K562 (cell line): ENCODE results near the gene MINDY3. TPM values are rescaled to one million over a fixed set of nuclear protein-coding genes. Genes with fewer than 3 reads are reported as not detected.

Source experiments
- ATAC-seq: fragments of 200-7000 bp; cut with Tn5 transposase; 3 replicates; pipeline ENCODE4 v1.9.1; 2020; ENCODE audit warnings: moderate library complexity
- BruUV-seq: library from RNA; stranded (reverse); fragments of 400-500 nt; replicated peaks from 2 replicates; lab custom pipeline; 2021; lab: Mats Ljungman, UMichigan
- CTCF ChIA-PET: fragments of 300-600 bp; formaldehyde crosslinking; extraction: SDS; loops from one replicate; lab custom pipeline; 2021; ENCODE audit warnings: low intra/inter-chr PET ratio; lab: Yijun Ruan, JAX
- POLR2A ChIA-PET: fragments of 300-600, 350-650 bp; sonication (Branson Sonifier 250); formaldehyde crosslinking; extraction: SDS; loops from one replicate; lab custom pipeline; 2021; ENCODE audit warnings: antibody characterized with exemption, inconsistent platforms; lab: Yijun Ruan, JAX
- DNase-seq, 4 experiments: peaks; one replicate each; pipeline versions ENCODE4 v3.0.0 to v3.0.0-alpha.2; 2011 to 2018; ENCODE audit warnings: low spot score in 3 of 4, mixed read lengths in 3 of 4; ENCODE audit errors: extremely low read depth in 1 of 4
- FAIRE-seq: peaks from 2 replicates; lab custom pipeline; 2011; peaks lifted over from hg19 to GRCh38; lab: Jason Lieb, UNC
- H2AFZ ChIP-seq: 2 replicates; pipeline ENCODE4 v1.6.0; 2011; ENCODE audit warnings: low read depth, low read length, control low read depth, inconsistent platforms
- H3K27ac ChIP-seq: fragments of 200-600 bp; 3 replicates; pipeline ENCODE4 v1.8.0; 2011; ENCODE audit warnings: low read depth, mild to moderate bottlenecking, control low read depth, inconsistent platforms, low read length, moderate library complexity, mixed read lengths; ENCODE audit errors: extremely low read depth
- H3K27me3 ChIP-seq, 2 experiments: fragments of 300-600 bp in 1 of 2; 2 replicates in 1 of 2; 3 replicates in 1 of 2; pipeline versions ENCODE4 v1.6.0 to v1.8.0; 2011; ENCODE audit warnings: inconsistent platforms in 2 of 2, low read length in 2 of 2, mild to moderate bottlenecking in 1 of 2, mixed read lengths in 1 of 2, moderate library complexity in 1 of 2; ENCODE audit not compliant: control insufficient read depth in 2 of 2, insufficient read depth in 2 of 2
- H3K36me3 ChIP-seq: fragments of 300-600 bp; 3 replicates; pipeline ENCODE4 v1.8.0; 2011; ENCODE audit warnings: mild to moderate bottlenecking, low read length, inconsistent platforms; ENCODE audit not compliant: control insufficient read depth, insufficient read depth
- H3K4me1 ChIP-seq, 2 experiments: fragments of 200-600 bp in 1 of 2; replicated peaks in 1 of 2; 2 replicates in 1 of 2; 3 replicates in 1 of 2; pipeline versions ENCODE4 v1.5.1 to v1.8.0; 2011; ENCODE audit warnings: inconsistent platforms in 2 of 2, low read length in 2 of 2, mild to moderate bottlenecking in 1 of 2, mixed read lengths in 1 of 2, moderate library complexity in 1 of 2; ENCODE audit not compliant: control insufficient read depth in 2 of 2, insufficient read depth in 2 of 2
- H3K4me2 ChIP-seq: 2 replicates; pipeline ENCODE4 v1.6.1; 2011; ENCODE audit warnings: low read length, control low read depth, inconsistent platforms, mixed read lengths; ENCODE audit not compliant: insufficient read depth
- H3K4me3 ChIP-seq: fragments of 200-600 bp; sonication (generic), shearing (Covaris generic); 2 replicates; pipeline ENCODE4 v1.5.1; 2016; ENCODE audit warnings: control low read depth, inconsistent platforms
- H3K79me2 ChIP-seq: fragments of 200-600 bp; 3 replicates; pipeline ENCODE4 v1.8.0; 2011; ENCODE audit warnings: low read length, inconsistent platforms; ENCODE audit not compliant: control insufficient read depth, insufficient read depth
- H3K9ac ChIP-seq, 2 experiments: 2 replicates each; pipeline versions ENCODE4 v1.6.0 to v1.6.1; 2011; ENCODE audit warnings: low read depth in 2 of 2, low read length in 2 of 2, control low read depth in 1 of 2, inconsistent platforms in 1 of 2, mild to moderate bottlenecking in 1 of 2, mixed read lengths in 1 of 2; ENCODE audit not compliant: insufficient read depth in 1 of 2
- H3K9me1 ChIP-seq: one replicate; pipeline ENCODE4 v1.6.0; 2011; ENCODE audit warnings: inconsistent platforms, mild to moderate bottlenecking, low read length, moderate library complexity; ENCODE audit not compliant: control insufficient read depth, insufficient read depth
- H3K9me3 ChIP-seq: replicated peaks from 2 replicates; pipeline ENCODE4 v1.5.1; 2011; ENCODE audit warnings: low read depth, low read length, inconsistent platforms; ENCODE audit not compliant: control insufficient read depth, insufficient read depth
- H4K20me1 ChIP-seq: replicated peaks from 2 replicates; pipeline ENCODE4 v1.6.1; 2011; ENCODE audit warnings: low read length, inconsistent platforms, mixed read lengths; ENCODE audit not compliant: control insufficient read depth, insufficient read depth
- ARID3B ChIP-seq: fragments of 250-450 bp; sonication (Bioruptor Pico); IDR thresholded peaks from 2 replicates; pipeline ENCODE4 v1.4.0; 2020; ENCODE audit warnings: borderline replicate concordance
- ATF6 ChIP-seq: sonication (generic); formaldehyde crosslinking; IDR thresholded peaks from 2 replicates; pipeline ENCODE4 v1.4.0; 2020; ENCODE audit warnings: mild to moderate bottlenecking, missing genetic modification reagents
- CBX5 ChIP-seq: IDR thresholded peaks from 2 replicates; pipeline ENCODE4 v1.6.1; 2014; ENCODE audit warnings: low read depth, borderline replicate concordance
- JUN ChIP-seq, 2 experiments: sonication (generic) in 1 of 2; formaldehyde crosslinking in 1 of 2; IDR thresholded peaks; 2 replicates each; pipeline versions ENCODE4 v1.6.1 to v1.8.0; 2012 to 2022; ENCODE audit warnings: borderline replicate concordance in 2 of 2, mild to moderate bottlenecking in 2 of 2, improper control_type of control experiment in 1 of 2, low read depth in 1 of 2, low read length in 1 of 2, missing genetic modification reagents in 1 of 2
- MXI1 ChIP-seq: IDR thresholded peaks from 2 replicates; pipeline ENCODE4 v1.6.1; 2011; ENCODE audit warnings: low read depth, mild to moderate bottlenecking, improper control_type of control experiment, low read length
- NFE2L1 ChIP-seq: fragments of 450-650 bp; IDR thresholded peaks from 2 replicates; pipeline ENCODE4 v1.6.1; 2016; ENCODE audit warnings: missing genetic modification characterization, low read depth, mild to moderate bottlenecking, missing compliant biosample characterization, moderate library complexity, borderline replicate concordance
- SETDB1 ChIP-seq: IDR thresholded peaks from one replicate; pipeline ENCODE4 v1.6.1; 2012; ENCODE audit warnings: low read length, control low read depth, inconsistent platforms
- SMAD2 ChIP-seq: fragments of 150-350 bp; IDR thresholded peaks from 2 replicates; pipeline ENCODE4 v1.6.1; 2014; ENCODE audit warnings: low read depth, mild to moderate bottlenecking, low read length
- SRSF1 ChIP-seq: fragments of 200-400 bp; formaldehyde crosslinking; IDR thresholded peaks from 2 replicates; pipeline ENCODE4 v1.6.1; 2017; ENCODE audit warnings: mild to moderate bottlenecking, low read depth, low read length, moderate library complexity
- ZNF407 ChIP-seq: fragments of 450-650 bp; IDR thresholded peaks from 2 replicates; pipeline ENCODE4 v1.6.1; 2016; ENCODE audit warnings: low read depth
- WGBS: fragments of 100-300 bp; shearing (Covaris generic); methylation state at CpG from one replicate; pipeline ENCODE4 v1.1.6; 2016; ENCODE audit warnings: low coverage, mixed read lengths; ENCODE audit not compliant: insufficient coverage; ENCODE audit errors: missing lambda C conversion rate; 5-methylcytosine and 5-hydroxymethylcytosine counted together
- in situ Hi-C: fragments of 300-500 bp; cut with MboI; formaldehyde crosslinking; loops from 4 replicates; pipeline ENCODE4 v1.15.0; 2018; ENCODE audit warnings: inconsistent platforms, mixed read lengths
- intact Hi-C: fragments of 100-400 bp; cut with micrococcal nuclease; formaldehyde crosslinking; loops from 2 replicates; pipeline ENCODE4 v1.14.2; 2022
- polyA plus RNA-seq, 8 experiments: library from polyadenylated mRNA; depleted of rRNA in 4 of 8; stranded (reverse) in 5 of 8; unstranded in 3 of 8; fragments of >200 nt; fragmentation: Nextera tagmentation in 2 of 8; fragmentation: Illumina TruSeq in 1 of 8; extraction: Ambion mirVana in 2 of 8; extraction: Trizol in 1 of 8; gene quantifications; 2 replicates each; pipeline versions ENCODE4 v1.2.1 to v1.2.3, GENCODE V29; 2011 to 2014; ENCODE audit warnings: inconsistent platforms in 1 of 8, missing spikeins in 1 of 8
- total RNA-seq, 7 experiments: library from RNA; depleted of rRNA in 6 of 7; stranded (reverse); fragments of >200 nt in 6 of 7; fragmentation: Illumina TruSeq in 2 of 7; extraction: Trizol in 2 of 7; gene quantifications; 2 replicates each; pipeline versions ENCODE4 v1.2.1 to v1.2.3, GENCODE V29; 2011 to 2021; ENCODE audit warnings: low replicate concordance in 1 of 7

MINDY3 gene
- total and polyA plus RNA-seq, 9 of the 15 experiments (the other 6 are each of a cell fraction or from before 2014, with no cell fraction given): 14.0 to 35.9 (median 23.6) TPM

- Histone ChIP-seq H2AFZ (no peak overlapping the region), H3K36me3 (peaks cover 47% of the 10 kb centered on the region; the same call in 2 of the 3 replicates), H3K4me1 (peaks cover 0 to 8% of the 10 kb centered on the region in 2 experiments; a peak in 2 of 5 replicates), H3K79me2 (no peaks in the 10 kb centered on the region), H3K4me3 (no peak overlapping the region), H4K20me1 (no peaks in the 10 kb centered on the region), H3K4me2 (no peak overlapping the region), H3K27me3 (no peaks in the 10 kb centered on the region), H3K9me1 (no peaks in the 10 kb centered on the region), H3K9ac (no peak overlapping the region), H3K27ac (no peak overlapping the region), H3K9me3 (no peaks in the 10 kb centered on the region)
- CTCF ChIA-PET: no interaction called here
- ATAC-seq (no peak), FAIRE-seq (no peak), DNase-seq (no peak)
- intact Hi-C loops: loop anchor here (5.0 to 10.0 kb wide), 4 partner anchors 75 to 237 kb away; partner anchors contain the start of gene ITGA8
- BruUV-seq: no TSS peak
- in situ Hi-C loops: loop anchor here (5.0 kb wide), 1 partner anchor 390 kb away; no protein-coding TSS in a partner anchor
- WGBS: 81% methylated on average over 4 of the region's 4 CpGs
- TF ChIP-seq ATF6 (CRISPR knock-in tag): no peak
- TF ChIP-seq SRSF1: no peak
- TF ChIP-seq SMAD2: no peak
- no peak for TF ChIP-seq MXI1
- TF ChIP-seq NFE2L1 (tag): no peak
- TF ChIP-seq ARID3B (CRISPR knock-in tag): no peak
- TF ChIP-seq ZNF407: no peak
- TF ChIP-seq JUN (IDR thresholded peaks at IDR 0.05; ENCODE audit: borderline replicate concordance, low read depth, low read length): no peak
- TF ChIP-seq JUN (CRISPR knock-in tag; IDR thresholded peaks at IDR 0.05; ENCODE audit: borderline replicate concordance): no peak
- TF ChIP-seq SETDB1: no peak
- TF ChIP-seq CBX5: no peak
- POLR2A ChIA-PET: no interaction called here
These were observed 38.2 kb downstream of the MINDY3 start for GRCh38 chr10:15822131-15822530.
